Posterior vena cava (tissue), 2 donors: ENCODE data around the gene ADIPOR1. TPM values are rescaled to one million over a fixed set of nuclear protein-coding genes. Genes with fewer than 3 reads are reported as not detected.
"Not testable (repeated sequence)": the region's sequence is repeated elsewhere in the genome, so short reads cannot be mapped to it uniquely, and the experiment has no call there.

Experiments used
- DNase-seq: peaks from one replicate; pipeline ENCODE4 v3.0.0-alpha.2; 2020; ENCODE audit warnings: low spot score
- intact Hi-C, 2 donors: fragments of 100-400 bp; cut with DNase I; formaldehyde crosslinking; loops; one replicate each; pipeline versions ENCODE4 v1.14.1 to v1.14.2; 2022 to 2023
- long read RNA-seq, 2 donors: library from polyadenylated mRNA; unstranded; transcript quantifications; one replicate each; pipeline ENCODE4 v2.0.0, GENCODE V29; 2020 to 2021
- total RNA-seq, 2 donors: library from RNA; stranded (reverse); fragmentation: NEBNext Ultra II Directional; extraction: Animal tissue kit (Norgen Biotek cat#: 25700); gene quantifications; one replicate each; pipeline ENCODE4 v1.2.1, GENCODE V29; 2021
- donor health status: DM: yes; HTN: yes; CAD: no.
- donor health status: DM: yes; HTN: yes; CAD: no.

The ADIPOR1 gene, protein sequence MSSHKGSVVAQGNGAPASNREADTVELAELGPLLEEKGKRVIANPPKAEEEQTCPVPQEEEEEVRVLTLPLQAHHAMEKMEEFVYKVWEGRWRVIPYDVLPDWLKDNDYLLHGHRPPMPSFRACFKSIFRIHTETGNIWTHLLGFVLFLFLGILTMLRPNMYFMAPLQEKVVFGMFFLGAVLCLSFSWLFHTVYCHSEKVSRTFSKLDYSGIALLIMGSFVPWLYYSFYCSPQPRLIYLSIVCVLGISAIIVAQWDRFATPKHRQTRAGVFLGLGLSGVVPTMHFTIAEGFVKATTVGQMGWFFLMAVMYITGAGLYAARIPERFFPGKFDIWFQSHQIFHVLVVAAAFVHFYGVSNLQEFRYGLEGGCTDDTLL
- 10 to 100 TPM; 53.4 to 62.5 TPM for total RNA-seq
- long read RNA-seq, donor 1, transcript ADIPOR1-201 (8 exons, 2,177 nt), result major isoform, 66 of 72 reads
- long read RNA-seq, donor 1, partial matches to known transcripts, result 4 of 72 reads
- long read RNA-seq, donor 1, other reads (novel, unspliced or antisense), result 2 of 72 reads
- long read RNA-seq, donor 2, transcript ADIPOR1-201 (8 exons, 2,177 nt), result major isoform, 373 of 450 reads
- long read RNA-seq, donor 2, partial matches to known transcripts, result 26 of 450 reads
- long read RNA-seq, donor 2, other reads (novel, unspliced or antisense), result 49 of 450 reads

DNA sequence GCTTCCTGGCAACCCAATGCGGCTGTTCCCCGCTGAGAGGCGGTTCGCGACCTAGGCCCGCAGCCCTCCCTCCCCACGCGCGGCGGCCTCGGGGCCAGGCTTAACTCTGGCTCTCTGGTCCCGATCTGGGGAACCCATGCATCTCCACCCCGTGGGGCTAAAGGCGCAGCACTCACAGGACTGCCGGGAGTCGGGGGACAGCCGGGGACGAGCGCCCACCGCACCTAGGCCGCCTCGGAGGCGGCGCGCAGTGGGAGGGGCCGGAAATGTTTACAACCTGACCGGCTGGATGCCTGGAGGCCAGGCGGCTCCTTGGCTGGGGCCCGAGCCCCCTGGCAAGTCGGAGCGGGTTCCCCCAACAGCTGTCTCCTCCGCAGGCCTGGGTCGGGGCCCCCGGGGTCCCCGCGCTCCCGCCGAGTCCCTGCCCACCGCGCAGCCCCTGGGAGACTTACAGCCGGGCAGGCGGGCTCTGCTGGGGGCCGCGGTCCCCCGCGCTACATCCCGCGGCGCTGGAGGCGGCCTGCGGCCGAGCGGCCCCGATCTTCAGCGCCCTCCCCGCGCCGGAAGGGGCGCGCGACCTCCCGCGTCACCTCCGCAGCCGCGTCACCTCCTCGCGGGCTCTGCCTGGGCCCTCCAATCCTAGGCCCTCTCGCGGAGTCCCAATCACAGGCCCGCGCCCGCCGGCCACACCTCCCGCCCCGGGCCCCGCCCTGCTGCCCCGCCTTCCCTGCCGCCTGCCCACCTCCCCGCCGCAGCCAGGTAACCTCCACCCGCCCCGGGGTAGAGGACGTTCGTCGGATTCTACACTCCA, at the start of gene ADIPOR1:
ADIPOR1 (minus strand) TSS at position 580 of the 811 bp plus-strand sequence. CDS start 7,242 bp downstream, outside the sequence.
- intact Hi-C loops, result no loop called here
- DNase-seq, result peak; percentile 97

- DNase-seq, result peak; percentile 99
- intact Hi-C loops, result no loop called here
These were observed 49.1 kb upstream of the ADIPOR1 start, which contains the start of gene TMEM183A for GRCh38 chr1:203006948-203007871. Gene TMEM183A, plus strand, starts transcription at chr1:203007374. Its CDS starts 92 bp downstream, at chr1:203007466.

- intact Hi-C loops, result not testable (repeated sequence)
These were observed 47.5 kb upstream of the ADIPOR1 start for GRCh38 chr1:203005395-203006142.

GRCh38 chr1:203002951-203003350, 44.8 kb upstream of the ADIPOR1 start:
- DNase-seq, result no peak
- intact Hi-C loops, result no loop called here

More at GRCh38 chr1:203005395-203006142, 47.5 kb upstream of the ADIPOR1 start:
- DNase-seq, result not testable (repeated sequence)

DNA sequence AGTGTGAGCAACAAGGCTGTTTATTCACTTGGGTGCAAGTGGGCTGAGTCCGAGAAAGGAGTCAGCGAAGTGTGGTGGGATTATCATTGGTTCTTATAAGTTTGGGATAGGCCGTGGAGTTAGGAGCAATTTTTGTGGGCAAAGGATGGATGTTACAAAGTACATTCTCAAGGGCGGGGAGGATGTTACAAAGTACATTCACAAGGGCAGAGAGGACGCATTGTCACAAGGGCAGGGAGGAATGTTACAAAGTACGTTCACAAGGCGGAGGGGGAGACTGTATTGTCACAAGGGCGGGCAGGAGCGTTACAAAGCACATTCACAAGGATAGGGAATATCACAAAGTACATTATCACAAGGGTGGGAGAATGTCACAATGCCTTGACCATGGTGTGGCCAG, 43.9 kb upstream of the ADIPOR1 start:
- DNase-seq, result no peak

GRCh38 chr1:203000217-203000944, 42.3 kb upstream of the ADIPOR1 start:
- DNase-seq, result no peak
- intact Hi-C loops, result no loop called here

More for the DNA sequence above, 43.9 kb upstream of the ADIPOR1 start:
- intact Hi-C loops, result no loop called here

DNA sequence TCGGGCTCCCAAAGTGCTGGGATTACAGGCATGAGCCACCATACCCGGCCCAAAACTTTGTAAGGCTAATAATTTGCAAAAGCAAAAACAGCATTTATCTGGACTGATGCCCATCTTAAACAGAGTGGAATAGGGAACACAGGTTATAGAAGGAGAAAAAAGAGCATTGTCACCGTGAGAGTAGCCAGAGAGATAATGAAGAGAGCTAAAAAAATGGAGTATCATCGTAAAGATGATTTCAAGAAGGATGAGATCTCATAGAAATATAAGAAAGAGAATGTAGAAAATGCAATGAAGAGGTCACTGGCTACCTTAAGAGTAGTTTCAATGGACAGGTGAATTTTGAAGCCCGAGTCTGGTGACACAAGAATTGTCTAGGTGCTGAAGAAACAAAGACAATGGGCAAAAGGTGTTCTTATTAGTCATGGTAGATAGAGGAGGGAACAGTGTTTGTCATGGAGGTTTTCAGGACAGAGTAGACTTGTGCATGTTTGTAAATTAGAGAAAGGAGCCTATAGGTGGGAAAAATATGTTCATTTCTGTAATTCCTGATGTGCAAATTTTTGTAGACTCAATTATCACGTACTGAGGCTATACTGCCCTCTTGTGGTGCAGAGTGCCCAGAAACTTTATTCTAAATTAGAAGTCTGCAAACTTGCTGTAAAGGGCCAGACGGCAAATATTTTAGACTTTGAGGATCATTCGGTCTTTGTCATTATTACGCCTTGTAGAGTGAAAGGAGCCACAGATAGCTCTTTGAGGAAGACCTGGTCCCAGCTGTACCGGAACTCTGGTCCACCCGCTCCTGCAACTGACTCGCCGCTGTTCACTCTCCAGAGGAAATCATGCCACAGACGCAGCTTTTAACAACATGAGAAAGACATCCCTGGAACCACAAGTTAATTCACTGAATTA, 41.0 kb upstream of the ADIPOR1 start:
- intact Hi-C loops, result no loop called here
- no peak for DNase-seq

DNA sequence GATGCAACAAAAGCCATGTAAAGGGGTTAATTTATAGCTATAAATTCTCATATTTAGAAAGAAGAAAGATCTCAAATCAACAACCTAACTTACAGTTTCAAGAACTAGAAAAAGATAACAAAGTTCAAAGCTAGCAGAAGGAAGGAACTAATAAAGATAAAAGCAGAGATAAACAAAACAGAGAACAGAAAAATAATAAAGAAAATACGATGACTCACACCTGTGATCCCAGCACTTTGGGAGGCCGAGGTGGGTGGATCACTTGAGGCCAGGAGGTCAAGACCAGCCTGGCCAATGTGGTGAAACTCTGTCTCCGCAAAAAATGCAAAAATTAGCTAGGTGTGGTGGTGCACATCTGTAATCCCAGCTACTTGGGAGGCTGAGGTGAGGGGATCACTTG, 36.6 kb upstream of the ADIPOR1 start:
- intact Hi-C loops, result no loop called here
- DNase-seq, result no peak

- no peak for DNase-seq
- intact Hi-C loops, result no loop called here
These were observed 33.0 kb upstream of the ADIPOR1 start for GRCh38 chr1:202991112-202991511.

DNA sequence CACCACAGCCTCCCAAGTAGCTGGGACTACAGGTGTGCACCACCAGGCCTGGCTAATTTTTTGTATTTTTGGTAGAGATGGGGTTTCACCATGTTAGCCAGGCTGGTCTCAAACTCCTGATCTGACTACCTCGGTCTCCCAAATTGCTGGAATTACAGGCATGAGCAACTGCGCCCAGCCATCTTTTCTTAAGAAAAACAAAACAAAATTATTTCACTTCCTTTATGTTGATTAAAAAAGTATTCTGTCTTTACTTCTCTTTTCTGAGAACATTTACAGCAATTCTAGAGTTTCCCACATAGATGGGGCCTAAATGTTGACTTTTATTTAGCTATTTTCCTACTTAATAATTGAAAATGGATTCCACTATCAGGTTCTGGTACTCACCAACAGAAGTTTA, 31.8 kb upstream of the ADIPOR1 start:
- intact Hi-C loops, result no loop called here
- no peak for DNase-seq

- intact Hi-C loops, result no loop called here
- no peak for DNase-seq
These were observed 29.9 kb upstream of the ADIPOR1 start for GRCh38 chr1:202987922-202988583.

DNA sequence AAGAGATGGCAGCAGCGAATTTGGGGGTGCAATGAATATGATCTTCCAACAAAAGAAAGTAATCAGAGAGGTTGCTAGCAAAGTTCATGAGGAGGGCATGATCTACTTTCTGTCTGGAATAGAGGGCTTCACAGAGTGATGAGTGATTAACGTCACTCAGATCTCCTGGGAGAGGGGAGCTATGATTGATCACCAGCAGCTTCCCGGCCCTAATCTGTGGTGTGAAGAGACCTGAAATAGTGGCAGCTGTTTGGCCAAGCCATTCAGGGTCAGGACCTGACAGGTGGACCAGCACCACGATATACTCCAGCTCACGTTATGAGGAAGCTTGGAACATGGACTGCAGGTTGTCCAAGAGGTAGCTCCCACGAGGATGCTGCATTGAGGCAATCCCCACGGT, 29.1 kb upstream of the ADIPOR1 start:
- intact Hi-C loops, result no loop called here
- DNase-seq, result no peak

GRCh38 chr1:202986120-202986519, 28.0 kb upstream of the ADIPOR1 start:
- DNase-seq, intact Hi-C loops: not testable (repeated sequence)

GRCh38 chr1:202982715-202983430, 24.8 kb upstream of the ADIPOR1 start:
- no peak for DNase-seq
- intact Hi-C loops, result no loop called here

GRCh38 chr1:202981939-202982338, 23.8 kb upstream of the ADIPOR1 start:
- DNase-seq, result no peak
- intact Hi-C loops, result no loop called here
